ENCODE data around the gene FIG4.

DNA sequence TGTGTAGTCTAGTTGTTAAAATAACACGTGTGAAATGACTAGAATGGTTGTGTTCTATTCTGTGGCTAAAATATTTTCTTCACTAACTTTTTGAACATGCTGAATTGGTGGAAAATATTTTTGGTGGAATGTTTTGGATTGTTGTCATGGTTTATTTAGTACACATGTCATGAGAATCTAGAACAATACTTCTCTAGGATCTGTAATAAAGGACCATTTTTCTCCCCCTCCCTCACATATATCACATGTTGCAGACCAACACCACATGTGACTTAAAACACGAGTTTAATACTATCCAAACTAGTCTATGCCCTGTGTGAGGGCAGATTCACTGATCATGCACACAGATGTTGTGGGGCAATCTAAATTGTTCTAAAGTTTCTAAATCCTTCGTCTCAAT, 29.2 kb downstream of the FIG4 start:
- TF ChIP-seq EZH2 (IDR thresholded peaks at IDR 0.05; ENCODE audit: insufficient read depth, poor library complexity, severe bottlenecking) (no peak), EZH2phosphoT487 (IDR thresholded peaks at IDR 0.05; ENCODE audit: insufficient read depth, low read depth) (no peak)
